Stimulated activated naive CD4-positive, alpha-beta T cell (primary cell): Measurements from ENCODE around the gene NCOA5.
"Not testable (repeated sequence)": the region's sequence is repeated elsewhere in the genome, so short reads cannot be mapped to it uniquely, and the experiment has no call there.

ENCODE experiments used
- DNase-seq, 6 experiments: peaks; one replicate each; lab custom pipeline; 2025; lab: John Stamatoyannopoulos, UW

Gene NCOA5

GRCh38 chr20:46120136-46120535 is 30.4 kb upstream of the NCOA5 start:
- no peak for DNase-seq

GRCh38 chr20:46119547-46119946 is 29.8 kb upstream of the NCOA5 start:
- DNase-seq: no peak

DNA sequence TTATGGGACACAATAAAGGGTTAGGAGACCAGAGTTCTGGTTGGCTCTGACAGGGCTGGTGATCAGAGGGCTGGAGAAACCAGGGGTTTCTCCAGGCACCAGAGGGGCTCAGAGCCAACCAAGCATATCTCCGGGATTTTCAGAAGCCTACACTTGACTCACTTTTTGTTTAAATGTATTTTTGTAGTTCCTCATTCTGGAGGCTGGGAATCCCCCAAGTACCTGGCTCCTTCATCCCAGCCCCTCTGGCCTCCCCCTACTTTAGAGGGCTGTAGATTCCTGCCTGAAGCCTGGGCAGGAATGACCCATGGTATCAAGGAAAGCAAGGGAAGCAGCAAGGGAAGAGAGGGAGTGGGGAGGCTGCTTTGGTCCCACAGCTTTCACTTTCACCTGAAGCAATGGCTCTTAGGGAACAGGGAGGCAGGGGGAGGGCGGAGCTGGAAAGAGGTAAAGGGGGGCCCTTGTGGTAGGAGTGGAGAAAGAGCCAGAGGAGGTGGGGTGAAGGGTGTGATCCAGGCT is 29.3 kb upstream of the NCOA5 start:
- DNase-seq: no peak

DNA sequence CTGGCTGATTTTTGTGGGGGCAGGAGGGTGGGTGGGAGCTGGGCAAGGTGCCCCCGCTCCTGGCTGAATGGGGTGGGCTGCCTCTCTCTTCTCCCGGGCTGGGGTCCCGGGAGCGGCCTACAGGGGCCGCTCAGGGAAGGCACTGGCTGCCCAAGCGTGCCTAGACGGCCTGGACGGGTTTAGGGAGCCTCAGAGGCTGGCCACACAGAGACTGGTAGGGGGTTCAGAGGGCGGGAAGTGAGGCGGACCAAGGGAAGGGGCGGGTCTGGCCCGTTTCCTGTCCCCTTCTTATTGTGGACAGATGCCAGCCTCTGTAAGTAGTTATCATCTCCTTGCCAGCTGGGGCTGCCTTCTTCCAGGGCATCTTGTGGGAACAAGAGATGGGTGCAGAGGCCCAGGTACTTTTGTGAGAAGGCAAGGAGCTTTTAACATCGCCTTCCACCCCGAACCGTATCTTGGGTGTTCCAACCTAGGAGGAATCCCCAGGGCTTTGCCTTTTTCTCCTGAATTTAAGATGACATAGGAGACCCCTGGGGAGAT is 28.8 kb upstream of the NCOA5 start:
- DNase-seq: peak in 3 of 6 experiments; percentile 17 to 37 (median 36)

GRCh38 chr20:46117704-46118467 is 28.1 kb upstream of the NCOA5 start, which contains the start of gene CD40:
TSS of gene CD40 (plus strand) at chr20:46118314. CDS start at chr20:46118344, 30 bp downstream.
- peak; percentile 42 to 75 (median 68) for DNase-seq

DNA sequence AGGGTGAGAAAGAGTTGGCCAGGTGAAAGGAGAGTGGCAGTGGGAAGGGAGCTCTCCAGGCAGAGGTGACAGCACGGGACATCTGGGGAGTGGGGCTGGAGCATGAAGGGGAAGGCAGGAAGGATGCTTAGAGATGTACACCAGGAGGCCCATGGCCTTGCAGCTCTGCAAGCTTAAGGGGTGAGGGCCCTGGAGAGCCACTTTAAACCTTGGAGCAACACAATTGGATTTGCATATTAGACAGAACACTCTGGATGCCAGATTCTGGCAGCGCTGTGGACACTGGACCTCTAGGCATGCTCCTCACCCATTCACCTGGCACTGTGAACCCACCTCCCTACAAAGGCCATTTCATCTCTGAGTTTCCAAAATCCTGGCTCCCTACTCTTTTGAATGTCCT is 24.7 kb upstream of the NCOA5 start:
- DNase-seq: no peak

GRCh38 chr20:46113113-46113470 is 23.3 kb upstream of the NCOA5 start:
- no peak for DNase-seq

- DNase-seq: no peak
These were observed 22.8 kb upstream of the NCOA5 start for GRCh38 chr20:46112430-46113112.

GRCh38 chr20:46111836-46112212 is 22.1 kb upstream of the NCOA5 start:
- DNase-seq: no peak

- DNase-seq: no peak
These were observed 21.5 kb upstream of the NCOA5 start for GRCh38 chr20:46111028-46111835.

GRCh38 chr20:46108976-46109375 is 19.2 kb upstream of the NCOA5 start:
- no peak for DNase-seq

DNA sequence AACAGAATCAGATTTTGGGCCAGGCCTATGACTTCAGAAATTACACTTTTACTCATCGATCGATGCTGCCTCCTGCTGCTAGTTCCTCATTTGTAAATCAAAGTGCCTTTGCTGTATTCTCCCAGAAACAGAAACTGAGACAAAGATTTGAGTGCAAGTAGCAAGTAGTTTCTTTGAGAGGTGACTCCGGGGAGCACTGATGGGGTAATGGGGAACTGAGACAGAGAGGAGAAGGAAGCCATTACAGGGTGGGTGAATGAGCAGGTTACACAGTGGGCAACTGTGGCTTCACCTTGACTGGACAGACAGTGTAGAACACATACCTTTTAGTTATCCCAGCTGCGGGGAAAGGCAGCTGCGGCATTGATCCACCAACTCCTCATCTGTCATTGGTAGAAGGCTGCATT is 18.7 kb upstream of the NCOA5 start:
- no peak for DNase-seq

DNA sequence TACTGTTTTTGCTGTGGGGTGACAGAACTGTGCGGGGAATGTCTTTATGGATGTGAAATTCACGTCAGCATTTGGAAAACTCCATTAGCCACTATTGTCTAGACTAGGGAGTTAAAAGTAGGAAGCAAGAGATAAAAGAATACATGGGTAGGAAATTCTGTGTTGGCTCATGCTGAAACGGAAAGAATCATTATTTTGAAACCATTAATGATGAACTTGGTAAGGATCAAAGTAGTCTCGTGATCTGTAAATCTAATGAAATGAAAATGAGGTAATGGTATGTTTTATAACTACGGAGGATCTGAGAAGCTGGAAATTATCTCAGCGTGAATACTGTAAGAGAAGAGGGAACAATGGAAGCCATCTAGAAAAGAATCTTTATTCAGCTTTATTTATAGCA is 17.3 kb upstream of the NCOA5 start:
- no peak for DNase-seq

DNA sequence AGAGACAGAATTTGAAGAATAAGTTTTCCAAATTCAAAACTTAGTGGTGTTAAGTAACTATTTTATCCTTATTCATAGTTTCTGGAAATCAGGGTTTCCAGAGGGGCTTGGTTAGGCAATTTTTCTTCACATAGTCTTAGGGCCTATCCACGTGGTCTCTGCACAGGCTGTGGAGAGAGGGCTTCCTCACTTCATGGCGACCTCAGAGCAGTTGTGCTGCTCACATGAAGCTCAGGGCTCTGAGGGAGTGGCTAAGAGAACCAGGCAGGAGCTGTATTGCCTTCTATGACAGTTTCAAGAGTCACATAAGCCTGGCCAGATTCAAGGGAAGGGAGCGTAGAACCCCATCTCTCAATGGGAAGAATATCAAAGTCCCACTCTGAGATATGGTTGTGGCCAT is 14.5 kb upstream of the NCOA5 start:
- DNase-seq: no peak

DNA sequence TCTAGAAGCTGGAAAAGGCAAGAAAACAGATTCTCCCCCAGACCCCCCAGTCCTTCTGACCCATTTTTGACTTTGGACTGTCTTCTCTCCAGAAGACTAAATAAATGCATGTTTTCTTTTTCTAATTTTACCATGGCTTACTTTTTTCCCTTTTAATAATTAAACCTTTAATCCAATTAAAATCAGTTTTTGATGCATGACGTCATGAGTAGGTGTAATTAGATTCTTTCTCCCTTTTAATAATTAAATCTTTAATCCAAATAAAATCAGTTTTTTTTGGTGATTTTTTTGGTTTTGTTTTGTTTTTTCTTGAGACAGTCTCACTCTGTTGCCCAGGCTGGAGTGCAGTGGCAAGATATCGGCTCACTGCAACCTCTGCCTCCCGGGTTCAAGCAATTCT is 13.2 kb upstream of the NCOA5 start:
- DNase-seq: no peak

DNA sequence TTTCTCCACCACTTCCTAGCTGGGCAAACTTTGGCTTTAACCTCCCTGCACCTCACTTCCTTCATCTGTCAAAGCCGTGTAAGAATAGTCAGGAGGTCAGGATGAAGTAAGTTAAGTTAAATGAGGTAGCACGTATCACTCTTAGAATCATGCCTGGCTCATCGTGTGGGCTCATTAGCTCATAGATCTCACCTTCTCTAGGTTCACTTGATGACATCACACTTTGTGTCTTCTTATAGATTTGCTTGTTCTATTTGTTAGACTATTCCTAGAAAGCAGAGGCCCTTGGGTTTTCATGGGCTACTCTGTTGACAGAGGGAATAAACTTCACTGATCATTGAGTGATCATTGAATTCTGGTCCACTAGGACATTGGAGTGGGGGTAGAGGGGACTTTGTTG is 12.2 kb upstream of the NCOA5 start:
- no peak for DNase-seq

GRCh38 chr20:46100988-46101387 is 11.2 kb upstream of the NCOA5 start:
- no peak for DNase-seq

DNA sequence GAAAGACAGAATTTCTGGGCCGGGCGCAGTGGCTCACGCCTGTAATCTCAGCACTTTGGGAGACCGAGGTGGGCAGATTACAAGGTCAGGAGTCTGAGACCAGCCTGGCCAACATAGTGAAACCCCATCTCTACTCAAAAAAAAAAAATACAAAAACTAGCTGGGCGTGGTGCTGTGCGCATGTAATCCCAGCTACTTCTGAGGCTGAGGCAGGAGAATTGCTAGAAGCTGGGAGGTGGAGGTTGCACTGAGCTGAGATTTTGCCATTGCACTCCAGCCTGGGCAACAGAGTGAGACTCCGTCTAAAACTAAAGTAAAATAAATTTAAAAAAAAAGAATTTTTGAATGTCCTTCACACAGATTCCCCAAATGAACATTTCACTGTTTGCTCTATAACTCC is 10.7 kb upstream of the NCOA5 start:
- DNase-seq: not testable (repeated sequence)

DNA sequence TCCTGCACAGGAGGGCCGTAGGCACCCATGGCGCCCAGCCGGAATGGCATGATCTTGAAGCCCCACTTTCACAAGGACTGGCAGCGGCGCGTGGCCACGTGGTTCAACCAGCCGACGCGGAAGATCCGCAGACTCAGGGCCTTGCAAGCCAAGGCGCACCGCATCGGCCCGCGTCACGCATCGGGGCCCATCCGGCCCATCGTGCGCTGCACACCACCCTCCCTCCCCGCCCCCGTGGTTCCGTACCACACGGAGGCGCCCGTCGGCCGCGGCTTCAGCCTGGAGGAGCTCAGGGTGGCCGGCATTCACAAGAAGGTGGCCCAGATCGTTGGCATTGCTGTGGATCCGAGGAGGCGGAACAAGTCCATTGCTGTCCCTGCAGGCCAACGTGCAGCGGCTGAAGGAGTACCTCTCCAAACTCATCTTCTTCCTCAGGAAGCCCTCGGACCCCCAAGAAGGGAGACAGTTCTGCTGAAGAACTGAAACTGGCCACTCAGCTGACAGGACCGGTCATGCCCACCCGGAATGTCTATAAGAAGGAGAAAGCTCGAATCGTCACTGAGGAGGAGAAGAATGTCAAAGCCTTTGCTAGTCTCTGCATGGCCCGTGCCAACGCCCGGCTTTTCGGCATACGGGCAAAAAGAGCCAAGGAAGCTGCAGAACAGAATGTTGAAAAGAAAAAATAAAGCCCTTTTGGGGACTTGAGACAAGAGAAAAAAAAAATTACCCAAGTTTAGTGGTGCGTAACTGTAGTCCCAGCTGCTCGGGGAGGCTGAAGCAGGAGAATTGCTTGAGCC is 9.9 kb upstream of the NCOA5 start:
- no peak for DNase-seq

DNA sequence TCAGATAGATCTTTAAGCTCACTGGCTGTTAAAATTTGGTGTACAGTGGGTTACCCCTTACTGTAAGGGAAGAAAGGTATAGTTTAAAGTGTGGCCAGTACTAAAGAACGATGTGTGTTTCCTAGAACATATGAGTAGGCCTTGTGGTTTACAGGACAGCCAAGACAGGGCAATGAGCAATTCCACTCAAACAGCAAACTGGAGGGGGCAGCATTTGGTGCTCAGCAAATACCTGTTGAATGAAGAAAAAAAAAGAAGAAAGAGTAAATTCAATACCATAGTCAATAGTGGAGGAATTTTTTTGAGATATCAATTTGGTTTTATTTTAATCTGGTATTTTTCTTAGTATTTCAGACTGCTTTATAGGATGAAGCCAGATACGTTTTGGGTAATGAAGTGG is 3.8 kb upstream of the NCOA5 start:
- no peak for DNase-seq
